ENCODE data around the gene GNPTG. TPM values are rescaled to one million over a fixed set of nuclear protein-coding genes. Genes with fewer than 3 reads are reported as not detected.

GNPTG gene
- total RNA-seq, 4 donors from 2014 or later, result 28.4 to 95.9 (median 48.6) TPM

DNA sequence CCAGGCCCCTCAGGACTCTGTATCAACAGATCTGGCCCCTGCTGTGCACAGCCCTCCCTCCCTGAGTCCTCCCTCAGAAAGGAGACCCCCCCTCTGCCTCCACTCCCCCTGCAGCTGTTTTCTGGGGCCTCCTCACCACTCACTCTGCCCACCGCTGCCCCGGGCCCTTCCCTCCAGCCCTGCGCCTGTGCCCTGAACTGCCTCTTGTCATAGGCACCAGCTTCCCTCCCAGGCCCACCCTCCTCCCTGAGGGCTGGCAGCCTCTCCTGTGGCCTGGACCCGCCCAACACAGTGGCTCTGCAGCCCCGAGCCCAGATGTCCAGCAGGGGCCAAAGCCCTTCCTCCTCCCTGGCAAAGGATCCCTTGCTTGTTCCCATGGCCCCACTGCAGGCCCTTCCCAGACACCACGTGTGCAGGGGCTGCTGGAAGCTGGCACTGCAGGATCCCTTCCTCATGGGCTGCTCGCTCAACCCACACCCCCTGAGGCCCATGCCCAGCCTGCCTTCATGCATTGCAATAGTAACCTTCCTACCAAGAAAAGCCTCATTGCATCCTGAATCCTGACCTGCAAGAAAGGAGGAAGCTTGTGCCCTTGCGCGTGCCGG, 25.8 kb downstream of the GNPTG start:
- H3K9me3 ChIP-seq, result no peaks in the 10 kb centered on the region
- TF ChIP-seq POLR2A (IDR thresholded peaks at IDR 0.05), result no peak
- TF ChIP-seq, protein P1, sequence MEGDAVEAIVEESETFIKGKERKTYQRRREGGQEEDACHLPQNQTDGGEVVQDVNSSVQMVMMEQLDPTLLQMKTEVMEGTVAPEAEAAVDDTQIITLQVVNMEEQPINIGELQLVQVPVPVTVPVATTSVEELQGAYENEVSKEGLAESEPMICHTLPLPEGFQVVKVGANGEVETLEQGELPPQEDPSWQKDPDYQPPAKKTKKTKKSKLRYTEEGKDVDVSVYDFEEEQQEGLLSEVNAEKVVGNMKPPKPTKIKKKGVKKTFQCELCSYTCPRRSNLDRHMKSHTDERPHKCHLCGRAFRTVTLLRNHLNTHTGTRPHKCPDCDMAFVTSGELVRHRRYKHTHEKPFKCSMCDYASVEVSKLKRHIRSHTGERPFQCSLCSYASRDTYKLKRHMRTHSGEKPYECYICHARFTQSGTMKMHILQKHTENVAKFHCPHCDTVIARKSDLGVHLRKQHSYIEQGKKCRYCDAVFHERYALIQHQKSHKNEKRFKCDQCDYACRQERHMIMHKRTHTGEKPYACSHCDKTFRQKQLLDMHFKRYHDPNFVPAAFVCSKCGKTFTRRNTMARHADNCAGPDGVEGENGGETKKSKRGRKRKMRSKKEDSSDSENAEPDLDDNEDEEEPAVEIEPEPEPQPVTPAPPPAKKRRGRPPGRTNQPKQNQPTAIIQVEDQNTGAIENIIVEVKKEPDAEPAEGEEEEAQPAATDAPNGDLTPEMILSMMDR (IDR thresholded peaks at IDR 0.05), result no peak
- intact Hi-C loops (cut with DNase I; ENCODE audit: low total_unique reads), result no loop called here
- H3K27me3 ChIP-seq, result no peaks in the 10 kb centered on the region
- H3K4me1 ChIP-seq, result peaks cover 0 to 10% of the 10 kb centered on the region in 2 donors
- no peak for DNase-seq
- H3K27ac ChIP-seq, result no peak overlapping the region
- H3K4me3 ChIP-seq, result no peak overlapping the region
- no peaks in the 10 kb centered on the region for H3K36me3 ChIP-seq

DNA sequence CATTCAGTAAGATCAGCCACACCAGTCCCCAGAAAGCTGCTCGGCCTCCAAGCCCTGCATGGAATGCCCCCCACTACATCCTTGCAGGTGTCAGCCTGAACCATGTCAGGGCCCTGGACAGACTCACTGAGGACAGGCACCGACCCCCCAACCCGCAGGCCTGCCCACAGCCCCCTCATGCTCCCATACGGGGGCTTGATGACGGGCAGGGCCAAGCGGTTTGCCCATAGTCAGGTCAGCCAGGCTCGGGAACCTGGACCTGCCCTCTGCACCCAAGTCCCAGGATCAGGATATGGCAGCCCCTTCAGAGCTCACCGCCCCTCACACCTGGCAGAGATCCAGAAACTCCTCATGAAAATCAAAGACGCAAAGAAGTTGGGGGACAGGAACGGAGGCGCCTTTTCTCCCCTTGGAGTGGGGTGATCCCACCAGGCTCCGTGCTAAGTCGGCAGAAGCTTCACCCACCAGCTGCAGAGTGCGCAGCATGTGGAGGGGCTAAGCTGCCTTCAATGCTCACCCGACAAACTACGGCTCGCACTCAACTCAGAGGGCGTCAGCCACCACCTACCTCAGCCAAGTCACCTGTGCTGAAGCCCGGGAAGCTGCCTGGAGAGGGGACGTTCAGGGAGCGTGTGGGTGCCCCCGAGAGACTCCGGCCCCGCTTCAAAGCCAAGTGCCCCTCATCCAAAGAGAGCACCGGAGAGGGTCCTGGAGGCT, 26.5 kb downstream of the GNPTG start:
- Histone ChIP-seq H3K27me3 (no peaks in the 10 kb centered on the region), H3K36me3 (no peaks in the 10 kb centered on the region), H3K4me1 (peaks cover 0 to 10% of the 10 kb centered on the region in 2 donors), H3K27ac (peak overlapping the region in 1 of 2 donors; percentile 48), H3K9me3 (no peaks in the 10 kb centered on the region), H3K4me3 (no peak overlapping the region)
- no peak for DNase-seq
- intact Hi-C loops (cut with DNase I; ENCODE audit: low total_unique reads), result no loop called here
- TF ChIP-seq POLR2A (IDR thresholded peaks at IDR 0.05), result no peak
- TF ChIP-seq, protein P1 (IDR thresholded peaks at IDR 0.05), result no peak

DNA sequence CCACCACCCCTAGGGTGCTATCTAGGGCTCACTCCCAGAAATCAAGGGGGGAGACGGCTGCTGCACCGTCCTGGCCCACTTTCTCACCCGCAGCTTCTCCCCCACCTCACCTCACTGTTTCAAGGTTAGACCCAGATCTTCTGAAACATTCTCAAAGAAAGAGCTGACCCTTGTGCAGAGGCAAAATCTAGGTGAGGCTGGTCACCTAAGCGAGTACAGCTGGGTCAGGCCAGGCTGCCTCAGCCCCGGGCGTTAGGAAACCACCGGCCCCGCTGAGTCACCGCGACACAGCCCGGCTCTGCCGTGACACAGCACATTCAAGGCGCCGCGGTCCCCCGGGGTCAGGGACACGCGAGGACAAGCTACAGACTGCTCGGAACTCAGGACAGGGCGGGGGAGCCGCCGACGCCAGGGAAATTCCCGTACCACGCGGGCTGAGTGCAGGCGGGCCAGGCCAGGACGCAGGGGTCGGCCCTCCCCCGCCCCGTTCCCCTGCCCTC, 27.1 kb downstream of the GNPTG start:
- intact Hi-C loops (cut with DNase I; ENCODE audit: low total_unique reads), result no loop called here
- Histone ChIP-seq H3K4me3 (peak overlapping the region; percentile 23 to 31), H3K27ac (peak overlapping the region in 1 of 2 donors; percentile 48), H3K27me3 (no peaks in the 10 kb centered on the region), H3K4me1 (peaks cover 0 to 10% of the 10 kb centered on the region in 2 donors), H3K36me3 (no peaks in the 10 kb centered on the region), H3K9me3 (no peaks in the 10 kb centered on the region)
- peak; percentile 58 to 66 for DNase-seq
- TF ChIP-seq, protein P1 (IDR thresholded peaks at IDR 0.05), result no peak
- TF ChIP-seq POLR2A (IDR thresholded peaks at IDR 0.05), result no peak

DNA sequence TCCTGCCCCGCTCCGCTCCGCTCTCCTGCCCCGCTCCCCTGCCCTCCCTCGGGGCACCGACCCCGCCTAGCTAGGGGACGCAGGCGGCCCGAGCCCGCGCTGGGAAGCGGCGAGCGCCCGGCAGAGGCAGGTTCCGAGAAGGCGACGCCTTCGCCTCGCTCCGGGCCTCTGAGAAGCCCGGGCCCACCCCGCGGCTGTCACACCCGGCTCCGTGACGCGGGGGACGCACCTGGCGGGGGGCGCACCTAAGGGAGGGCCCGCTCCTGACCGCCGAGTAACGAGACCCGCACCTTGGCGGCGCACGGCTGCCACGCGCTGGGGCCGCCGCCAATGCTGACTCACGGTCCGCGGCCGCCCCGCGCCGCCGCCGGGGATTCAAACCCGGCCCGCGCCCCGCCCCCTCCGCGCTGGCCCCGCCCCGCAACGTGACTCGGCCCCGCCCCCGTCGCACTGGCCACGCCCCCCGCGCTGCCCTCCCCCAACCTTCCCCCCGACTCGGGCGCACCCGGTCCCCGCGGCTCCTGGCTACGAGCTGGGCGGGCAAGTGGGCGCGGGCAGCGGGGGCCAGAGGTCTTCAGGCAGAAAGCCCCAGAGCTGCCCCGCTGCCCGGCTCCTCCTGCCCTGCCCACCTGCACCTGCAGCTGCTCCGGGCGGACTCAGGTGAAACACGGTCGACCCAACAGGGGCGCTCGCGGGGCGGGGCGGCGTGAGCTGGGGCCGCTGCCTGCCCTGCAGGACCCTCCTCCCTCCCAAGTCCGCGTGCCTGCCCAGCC, 27.8 kb downstream of the GNPTG start:
- peak in 1 of 2 donors; percentile 56 for DNase-seq
- intact Hi-C loops (cut with DNase I; ENCODE audit: low total_unique reads), result no loop called here
- H3K9me3 ChIP-seq, result no peaks in the 10 kb centered on the region
- no peak for TF ChIP-seq POLR2A (IDR thresholded peaks at IDR 0.05)
- TF ChIP-seq, protein P1 (IDR thresholded peaks at IDR 0.05), result no peak
- peaks cover 0 to 10% of the 10 kb centered on the region in 2 donors for H3K4me1 ChIP-seq
- H3K27me3 ChIP-seq, result no peaks in the 10 kb centered on the region
- H3K27ac ChIP-seq, result peak overlapping the region in 1 of 2 donors; percentile 48
- no peaks in the 10 kb centered on the region for H3K36me3 ChIP-seq
- H3K4me3 ChIP-seq, result peak overlapping the region; percentile 23 to 31
